Stimulated activated CD4-positive, alpha-beta T cell treated with anti-CD3 and anti-CD28 coated beads, TNF-alpha, amount 100 ng/mL, for 24 hours (primary cell): ENCODE measurements around the gene ALDH1A3.

Experiments used
- DNase-seq, 3 experiments: peaks; one replicate each; pipeline ENCODE4 v3.0.0-alpha.2; 2020; ENCODE audit warnings: low read depth in 3 of 3

The ALDH1A3 gene

DNA sequence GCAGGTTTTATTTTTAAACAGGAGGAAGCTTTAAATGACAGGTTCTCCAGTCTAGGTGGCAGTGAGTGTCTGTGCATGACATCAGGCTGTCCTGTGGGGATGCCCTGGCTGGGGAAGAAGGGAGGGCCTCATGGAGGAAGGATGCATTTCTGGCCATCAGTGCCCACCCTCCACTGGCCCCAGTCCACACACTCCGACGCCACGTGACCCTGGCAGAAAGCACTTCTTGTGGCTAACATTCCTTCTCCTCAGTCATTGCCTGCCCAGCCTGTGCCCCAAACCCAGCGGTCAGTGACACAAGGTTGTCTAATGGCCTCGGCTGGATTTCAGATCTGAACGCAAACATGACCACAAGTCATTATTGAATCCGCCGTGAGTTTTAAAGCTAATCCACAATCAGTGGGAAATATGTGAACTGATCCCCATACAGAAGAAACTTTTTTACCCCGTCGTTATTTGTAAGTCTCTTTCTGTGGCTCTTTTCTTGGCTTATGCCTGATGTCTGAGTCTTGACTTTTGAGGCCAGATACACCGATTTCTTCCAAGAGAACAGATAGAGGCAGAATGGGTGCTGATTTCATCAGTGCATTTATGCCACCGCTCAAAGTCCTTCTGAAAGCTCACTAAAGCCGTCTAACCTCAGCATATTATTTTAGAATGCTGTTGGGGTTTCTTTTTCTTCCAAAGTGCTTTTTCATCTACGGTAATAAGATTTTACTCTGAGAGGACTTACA, 22.2 kb downstream of the ALDH1A3 start:
- DNase-seq: no peak

DNA sequence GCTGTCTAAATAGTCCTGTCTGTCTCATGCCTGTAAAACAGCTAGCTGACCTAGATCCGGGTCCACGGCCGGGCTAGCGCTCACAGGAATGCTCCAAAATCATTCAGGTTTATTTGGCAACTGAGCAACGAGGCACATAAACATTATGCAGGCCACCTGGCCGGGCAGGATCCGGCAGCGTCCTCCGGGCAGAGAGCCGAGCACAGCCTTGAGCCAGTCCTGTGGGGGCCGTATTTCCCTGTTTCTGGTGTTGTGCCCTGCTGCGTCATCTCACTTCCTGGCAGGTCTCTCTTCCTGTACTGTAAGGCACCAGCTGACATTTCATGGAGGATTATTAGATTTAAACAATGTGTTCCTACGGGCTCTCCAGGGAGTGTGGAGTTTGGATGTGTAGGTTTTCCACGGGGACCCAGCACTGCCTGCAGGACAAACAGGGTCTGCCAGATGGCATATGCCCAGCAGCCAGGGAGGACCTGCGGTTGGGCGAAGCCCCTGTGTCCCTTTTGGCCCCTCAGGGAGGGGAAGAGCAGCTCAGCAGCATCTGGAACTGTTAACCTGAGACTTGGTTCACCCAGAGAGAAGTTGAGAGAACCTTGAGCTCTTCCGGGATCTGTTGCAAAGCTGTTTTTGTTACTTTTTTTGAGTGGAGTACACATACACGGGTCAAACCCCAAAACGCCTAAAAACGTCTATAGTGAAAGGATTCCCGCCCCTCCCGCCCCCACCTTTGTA, 23.0 kb downstream of the ALDH1A3 start:
- no peak for DNase-seq

DNA sequence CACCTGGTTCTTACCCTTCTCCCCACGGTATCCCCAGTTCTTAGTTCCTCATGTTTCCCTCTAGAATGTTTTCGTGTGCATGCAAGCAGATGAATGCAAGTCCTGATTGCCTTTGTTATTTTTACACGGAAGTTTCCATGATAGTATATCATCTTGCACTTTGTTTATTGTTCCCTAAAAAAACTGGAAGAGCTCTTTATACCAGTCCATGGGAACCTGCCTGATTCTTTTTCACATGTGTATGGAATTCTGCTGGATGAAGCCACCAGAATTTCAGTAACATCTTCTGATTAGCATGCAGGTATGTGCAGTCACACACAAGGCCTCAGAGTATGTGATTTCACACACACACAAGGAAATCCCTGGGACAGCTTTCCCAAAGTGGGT, 23.5 kb downstream of the ALDH1A3 start:
- no peak for DNase-seq

DNA sequence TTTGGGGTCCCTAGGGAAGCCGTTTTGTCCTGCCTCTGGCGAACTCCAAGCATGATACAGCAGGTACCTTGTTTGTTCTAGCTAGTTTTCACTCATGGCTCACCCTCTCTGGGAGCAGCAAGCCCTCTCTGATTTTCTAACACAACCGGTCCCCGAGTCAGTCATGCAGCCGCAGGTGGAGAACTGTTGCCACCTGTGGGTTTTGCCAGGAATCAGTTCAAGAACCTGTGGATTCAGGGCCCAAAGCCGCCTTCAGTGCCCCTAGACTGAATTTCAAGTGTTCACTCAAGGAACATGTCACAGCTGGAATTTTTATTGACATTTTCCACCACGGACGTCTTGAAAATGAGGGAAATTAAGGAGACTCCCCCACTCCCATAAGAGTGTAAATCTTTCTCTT, 26.2 kb downstream of the ALDH1A3 start:
- DNase-seq: no peak

DNA sequence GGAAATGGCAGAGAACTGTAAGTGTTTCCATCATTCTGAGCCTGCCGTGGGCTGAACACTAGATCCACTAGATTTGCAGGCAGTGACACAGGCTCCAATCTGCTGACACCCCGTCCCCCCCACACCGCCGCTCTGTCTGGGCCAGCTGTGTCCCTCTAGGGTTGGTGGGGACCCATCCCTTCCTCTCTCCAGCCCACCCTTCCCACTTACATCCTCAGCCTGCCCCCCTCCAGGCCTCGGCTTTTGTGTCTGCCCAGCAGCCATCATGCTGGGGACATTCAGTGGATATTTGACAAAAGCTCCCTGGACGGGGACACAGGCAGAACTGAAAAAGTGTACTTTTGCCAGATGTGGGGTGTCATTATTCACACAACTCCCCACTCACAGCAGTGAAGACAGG, 28.8 kb downstream of the ALDH1A3 start:
- no peak for DNase-seq

DNA sequence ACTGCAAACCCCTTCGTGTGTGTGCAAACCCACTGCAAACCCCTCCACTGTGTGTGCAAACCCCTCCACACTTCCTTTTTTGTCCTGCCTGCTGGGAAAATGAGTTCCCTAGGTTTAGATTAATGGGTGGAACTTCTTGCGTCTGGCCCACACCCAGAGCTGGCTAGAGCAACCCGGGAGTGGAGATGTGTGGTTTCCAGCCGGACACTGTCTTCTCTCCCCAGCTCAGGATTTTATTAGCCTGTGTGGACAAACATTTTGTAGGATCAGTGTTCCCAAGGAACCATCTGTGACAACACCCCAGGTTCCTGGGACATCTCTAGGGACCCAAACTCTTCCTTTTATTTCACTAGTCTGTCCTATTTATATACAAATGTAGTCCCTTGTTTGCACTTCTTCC, 29.9 kb downstream of the ALDH1A3 start:
- no peak for DNase-seq

DNA sequence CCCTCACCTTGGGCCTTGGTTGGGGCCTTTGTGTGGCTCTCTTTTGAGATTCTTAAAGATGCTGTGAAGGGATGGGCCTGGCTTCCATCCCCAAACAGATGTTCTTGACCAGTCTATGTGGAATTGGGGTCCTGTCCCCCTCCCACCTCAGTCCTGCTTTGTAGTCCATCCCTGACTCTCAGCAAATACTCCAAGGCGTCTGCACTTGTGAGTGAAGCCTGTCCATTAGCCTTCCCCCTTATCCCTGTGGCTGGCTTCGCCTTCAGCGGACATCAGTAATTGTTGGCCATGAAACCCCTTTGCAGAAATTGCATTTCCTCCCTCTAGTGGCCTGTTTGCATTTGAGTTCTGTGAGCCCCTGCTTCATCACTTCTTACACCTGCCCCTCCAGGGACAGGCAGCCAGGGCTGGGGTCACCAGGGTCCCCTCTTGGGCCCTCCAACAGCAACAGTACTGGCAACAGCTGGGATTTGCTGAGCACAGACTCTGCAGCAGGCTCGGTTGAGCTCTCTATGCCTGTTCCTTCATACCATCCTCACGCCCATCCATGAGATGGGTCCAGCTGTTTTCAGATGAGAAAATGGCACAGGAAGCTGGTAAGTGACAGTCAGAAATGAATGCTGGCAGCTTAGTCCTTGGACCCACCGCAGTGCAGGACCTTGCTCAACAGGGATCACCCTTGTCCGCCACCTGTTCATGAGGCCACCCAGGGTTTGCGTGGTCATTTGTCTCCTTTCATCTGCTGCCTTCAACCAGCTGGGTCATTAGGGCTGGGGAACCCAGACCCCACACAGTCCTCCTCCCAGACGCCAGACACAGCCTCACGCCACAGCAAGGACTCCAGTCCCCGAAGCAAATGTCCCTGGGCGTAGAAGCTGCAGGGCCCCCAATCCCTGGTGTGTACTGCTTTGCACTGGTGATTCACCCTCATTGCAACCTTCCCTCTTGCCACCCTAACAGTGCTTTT, 30.6 kb downstream of the ALDH1A3 start:
- DNase-seq: no peak

DNA sequence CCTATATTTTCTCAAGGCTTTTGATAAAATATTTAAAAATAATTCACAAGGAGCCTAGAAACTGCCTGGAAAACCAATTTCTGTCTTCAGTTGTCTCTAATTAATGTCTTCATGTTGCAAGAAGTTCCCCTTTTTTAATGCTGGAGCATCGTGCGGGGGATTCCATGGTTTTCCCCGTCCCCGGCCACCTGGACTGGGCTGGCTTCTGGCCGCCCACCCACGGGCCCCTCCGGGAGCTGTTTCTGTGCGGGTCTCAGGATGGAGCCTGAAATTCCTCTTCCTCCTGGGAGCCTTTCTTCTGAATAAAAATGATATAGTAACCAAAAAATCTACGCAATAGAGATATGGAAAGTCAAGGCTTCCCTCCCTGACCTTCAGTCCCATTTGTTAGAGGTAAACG, 31.5 kb downstream of the ALDH1A3 start:
- no peak for DNase-seq

DNA sequence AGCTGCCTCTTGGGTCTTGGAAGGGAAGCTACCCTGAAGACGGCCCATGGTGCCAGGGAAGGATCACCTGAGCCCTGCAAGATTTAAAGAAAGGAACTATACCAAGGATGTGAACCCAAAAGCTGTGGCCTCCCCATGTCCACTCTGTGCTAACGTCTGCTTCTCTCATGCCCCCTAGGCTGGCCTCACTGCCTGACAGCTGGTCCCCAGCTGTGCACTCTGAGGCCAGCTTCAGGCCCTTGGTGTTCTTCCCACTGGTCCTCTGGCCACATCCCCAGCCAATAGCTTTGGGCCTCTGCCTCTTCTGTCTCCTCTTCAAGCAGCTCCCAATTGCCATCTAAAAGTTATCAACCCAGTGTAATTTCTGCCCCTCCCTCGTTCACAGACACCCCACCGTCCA, 34.3 kb downstream of the ALDH1A3 start:
- DNase-seq: no peak

DNA sequence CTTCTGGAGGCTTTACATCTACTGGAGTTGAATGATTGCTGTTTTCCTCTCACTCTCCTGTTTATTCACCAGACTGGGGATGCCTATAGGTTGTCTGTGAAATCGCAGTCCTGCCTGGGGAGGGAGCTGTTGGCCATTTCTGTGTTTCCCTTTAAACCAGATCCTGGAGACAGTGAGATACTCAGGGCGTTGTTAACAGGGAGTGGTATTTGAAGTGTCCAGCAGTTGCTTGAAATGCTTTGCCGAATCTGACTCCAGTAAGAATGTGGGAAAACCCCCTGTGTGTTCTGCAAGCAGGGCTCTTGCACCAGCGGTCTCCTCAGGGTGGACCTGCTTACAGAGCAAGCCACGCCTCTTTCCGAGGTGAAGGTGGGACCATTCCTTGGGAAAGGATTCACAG, 35.2 kb downstream of the ALDH1A3 start:
- no peak for DNase-seq

DNA sequence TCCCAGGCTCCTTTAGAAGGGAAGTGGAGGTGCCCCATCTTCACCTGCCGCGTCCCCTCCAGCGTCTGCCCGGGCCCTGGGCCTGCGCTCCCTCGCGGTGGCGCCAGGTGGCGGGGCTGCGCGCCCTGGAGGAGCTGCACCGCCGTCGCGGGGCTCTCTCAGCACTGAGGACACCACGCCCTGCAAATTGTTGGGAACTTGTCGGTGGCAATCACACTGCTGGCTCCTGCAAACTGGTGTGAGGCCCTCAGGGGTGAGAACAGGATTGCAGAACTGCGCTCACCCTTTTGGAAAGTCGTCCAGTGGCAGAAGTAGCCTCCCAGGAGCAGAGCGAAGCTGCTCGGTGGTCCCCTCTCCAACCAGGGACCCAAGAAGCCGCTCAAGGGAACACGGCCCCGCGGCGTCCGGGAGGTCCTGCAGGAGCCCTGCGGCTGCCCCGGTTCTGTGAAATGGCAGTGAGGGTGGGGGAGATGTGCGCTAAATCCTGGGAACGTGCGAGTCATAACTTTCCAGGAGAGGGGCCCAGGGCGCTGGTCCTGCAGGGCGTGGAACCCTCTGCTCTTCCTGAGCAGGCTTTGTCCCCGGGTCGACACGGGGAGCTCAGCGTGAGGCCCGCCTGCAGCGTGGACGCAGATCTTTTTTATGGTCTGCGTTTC, 38.5 kb downstream of the ALDH1A3 start:
- DNase-seq: peak; percentile 38 to 73 (median 55)

DNA sequence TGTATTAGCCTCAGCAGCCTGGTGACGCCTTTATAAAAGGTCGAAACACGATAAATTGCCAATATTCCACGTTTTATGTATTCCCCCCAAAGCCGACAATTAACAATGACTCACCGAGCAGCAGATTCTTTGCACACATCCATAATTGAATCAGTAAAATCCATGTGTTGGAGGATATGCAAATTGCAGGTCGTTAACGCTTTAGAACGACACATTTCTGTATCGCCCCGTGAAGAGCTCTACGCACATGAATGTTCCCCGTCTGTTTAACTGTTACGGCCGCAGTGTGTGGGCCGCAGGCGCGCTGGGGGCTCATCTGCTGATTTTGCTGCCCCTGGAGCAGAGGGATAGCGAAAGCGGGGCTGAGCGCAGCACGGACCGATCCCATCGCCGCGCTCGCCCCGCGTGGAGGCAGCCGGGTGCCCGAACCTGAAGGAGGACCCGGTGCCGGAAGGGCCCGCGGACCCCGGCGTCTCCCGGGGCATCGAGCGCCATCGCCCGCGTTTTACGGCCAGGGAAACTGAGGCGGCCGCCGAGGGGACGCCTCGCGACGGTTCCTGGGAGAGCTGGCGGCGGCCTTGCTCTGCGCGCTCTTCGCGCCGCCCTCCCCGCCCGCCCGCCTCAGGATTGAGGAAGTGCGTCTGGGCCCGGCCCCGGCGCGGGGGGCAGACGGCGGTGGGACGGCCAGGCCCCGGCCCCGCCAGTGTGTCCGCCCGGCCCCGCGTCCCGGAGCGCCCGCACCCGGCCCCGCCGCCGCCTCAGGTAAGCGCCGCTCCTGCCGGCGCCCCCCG, 39.3 kb downstream of the ALDH1A3 start, which contains the start of gene LRRK1:
TSS of gene LRRK1 (plus strand) at position 668 of the 791 bp plus-strand sequence. CDS start 5,276 bp downstream, outside the sequence.
- DNase-seq: peak in 1 of 3 experiments; percentile 18

DNA sequence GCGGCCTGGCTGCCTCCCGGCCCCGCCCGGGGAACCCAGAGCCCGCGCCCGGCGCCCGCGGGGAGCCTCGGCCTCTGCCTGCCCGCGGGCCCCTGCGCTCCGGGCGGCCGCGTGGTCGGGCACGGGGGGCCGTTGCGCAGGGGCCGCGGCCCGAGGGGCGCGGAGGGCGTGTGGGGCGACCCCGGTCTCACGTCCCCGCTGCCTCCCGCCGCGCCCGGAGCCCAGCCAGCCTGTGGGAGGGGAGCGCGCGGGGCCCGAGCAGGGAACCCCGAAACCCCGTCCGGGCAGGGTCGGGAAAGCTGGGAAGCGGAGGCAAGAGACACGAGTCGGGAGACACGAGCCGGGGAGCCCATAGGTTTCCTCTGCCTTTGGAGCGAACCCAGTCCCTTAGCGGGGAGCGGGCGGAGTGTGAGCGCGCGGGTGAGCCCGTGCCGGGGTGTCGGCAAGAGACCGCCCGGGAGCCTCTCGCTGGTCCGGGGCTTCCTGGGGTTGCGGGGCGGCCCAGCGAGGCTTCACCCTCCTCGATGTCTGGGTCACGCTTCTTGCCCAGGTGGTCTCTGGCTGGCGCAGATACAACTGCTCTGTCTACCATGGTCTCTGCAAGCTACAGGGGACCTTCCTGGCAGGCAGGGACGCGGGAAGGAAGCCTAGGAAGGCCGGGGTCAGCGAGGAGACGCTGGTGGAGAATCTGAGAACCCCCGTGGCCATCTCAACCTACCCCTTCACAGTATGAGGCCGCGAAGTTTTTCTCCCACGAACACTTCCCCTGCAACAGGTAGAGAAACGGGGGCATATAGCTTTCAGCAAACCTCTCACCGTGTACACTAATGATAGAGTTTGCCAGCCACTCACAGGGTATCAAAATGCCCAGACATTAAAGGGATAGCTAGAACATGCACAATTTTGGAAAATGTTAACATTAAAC, 40.1 kb downstream of the ALDH1A3 start:
- DNase-seq: peak in 1 of 3 experiments; percentile 14

DNA sequence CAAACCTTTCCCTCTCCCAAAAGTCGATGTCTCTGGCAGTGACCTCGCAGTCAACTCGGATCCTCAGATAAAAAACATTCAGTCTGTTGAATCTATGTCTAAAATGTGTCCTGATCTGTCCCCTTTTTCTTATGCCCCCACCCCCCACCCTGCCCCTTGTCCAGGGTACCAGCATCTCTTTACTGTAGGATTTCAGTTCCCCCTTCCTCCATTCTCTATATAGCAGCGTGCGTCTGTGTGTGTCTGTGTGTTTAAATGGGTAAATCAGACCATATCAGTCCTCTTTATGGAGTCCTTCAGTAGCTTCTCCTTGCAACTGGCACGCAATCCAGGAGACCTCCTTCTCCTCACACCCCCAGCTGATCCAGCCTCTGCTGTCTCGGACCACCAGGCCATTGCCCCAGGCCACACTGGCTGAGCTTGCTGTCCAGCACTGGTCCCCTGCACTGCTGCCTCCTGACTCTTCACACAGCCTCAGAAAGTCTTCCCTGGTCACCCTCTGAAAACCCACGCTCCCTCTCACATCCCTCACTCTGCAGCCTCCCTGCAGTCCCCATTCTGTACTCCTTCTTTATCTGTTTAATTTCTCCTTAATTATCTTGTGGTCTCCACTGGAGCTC, 41.0 kb downstream of the ALDH1A3 start:
- DNase-seq: no peak

DNA sequence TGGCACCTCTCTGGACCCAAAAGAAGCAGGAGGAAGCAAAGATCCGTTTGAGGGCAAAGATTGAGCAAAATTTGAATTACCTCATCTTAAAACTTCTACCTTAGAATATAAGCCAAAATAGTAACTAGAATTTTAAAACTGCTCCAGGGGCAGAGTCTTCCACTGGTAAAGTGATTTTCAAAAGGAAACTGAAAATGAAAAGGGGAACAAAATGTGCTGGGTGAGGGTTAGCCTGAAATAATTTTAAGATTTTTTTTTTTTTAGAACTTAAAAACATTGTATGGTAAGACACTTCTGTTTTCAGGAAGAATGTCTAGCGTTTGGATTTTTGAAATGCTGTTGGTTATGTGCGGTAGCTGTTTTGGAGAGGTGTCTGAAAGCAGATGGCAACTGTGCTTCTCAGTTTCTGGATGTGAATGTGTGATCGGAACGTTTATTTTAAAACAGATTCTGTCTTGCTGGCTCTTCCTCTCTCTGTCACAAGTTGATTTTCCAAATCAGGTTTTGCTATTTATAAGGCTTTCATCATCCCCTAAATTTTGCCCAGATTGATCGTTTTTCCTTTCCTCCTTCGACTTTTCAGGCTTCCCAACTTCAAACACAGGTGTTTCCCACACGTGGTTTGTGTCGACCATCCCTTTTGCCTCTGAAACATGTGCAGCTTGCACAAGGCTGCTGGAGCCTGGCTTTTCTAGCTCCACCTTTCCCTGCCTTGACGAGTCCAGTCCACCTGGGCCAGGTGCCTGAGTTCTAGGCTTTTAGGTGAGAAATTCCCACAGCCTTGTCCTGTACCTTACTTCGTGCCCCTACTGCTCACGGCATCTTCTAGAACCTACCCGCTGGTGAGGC, 42.8 kb downstream of the ALDH1A3 start:
- no peak for DNase-seq

DNA sequence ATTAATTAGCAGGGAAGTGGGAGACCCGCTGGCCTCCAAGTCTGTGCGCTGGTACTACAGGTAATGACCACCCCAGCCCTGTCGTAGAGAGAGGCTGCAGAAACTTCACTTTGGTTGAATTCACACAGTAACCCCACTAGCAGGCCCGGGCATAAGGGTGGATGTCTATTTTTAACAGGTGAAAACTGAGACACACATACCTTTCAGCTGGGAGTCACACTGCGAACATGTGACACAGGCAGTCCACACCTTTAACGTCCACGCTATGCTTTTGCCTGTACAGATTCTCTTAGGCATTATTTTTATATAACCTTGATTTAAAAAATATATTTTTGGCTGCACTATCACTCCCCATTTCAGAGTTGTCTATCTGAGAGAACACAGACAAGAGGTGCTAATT, 43.4 kb downstream of the ALDH1A3 start:
- DNase-seq: no peak

DNA sequence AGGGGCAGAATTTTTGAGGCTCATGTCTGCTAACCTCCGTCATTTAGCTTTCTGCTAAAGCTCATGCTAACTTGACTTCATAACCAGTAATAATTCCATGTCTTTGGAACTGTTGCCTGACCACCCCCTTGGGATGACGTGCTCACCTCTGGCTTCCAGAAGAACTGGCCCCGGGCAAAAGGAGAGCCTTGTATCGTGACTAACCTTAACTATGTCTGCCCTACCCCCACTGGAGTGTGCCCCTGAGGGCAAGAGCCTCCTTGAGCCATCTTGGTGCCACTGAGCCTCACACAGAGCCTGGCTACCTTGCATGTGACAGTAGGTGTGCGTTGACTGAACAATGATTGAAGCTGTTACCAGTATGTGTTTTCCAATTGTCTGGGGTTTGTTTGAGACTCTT, 44.3 kb downstream of the ALDH1A3 start:
- no peak for DNase-seq

DNA sequence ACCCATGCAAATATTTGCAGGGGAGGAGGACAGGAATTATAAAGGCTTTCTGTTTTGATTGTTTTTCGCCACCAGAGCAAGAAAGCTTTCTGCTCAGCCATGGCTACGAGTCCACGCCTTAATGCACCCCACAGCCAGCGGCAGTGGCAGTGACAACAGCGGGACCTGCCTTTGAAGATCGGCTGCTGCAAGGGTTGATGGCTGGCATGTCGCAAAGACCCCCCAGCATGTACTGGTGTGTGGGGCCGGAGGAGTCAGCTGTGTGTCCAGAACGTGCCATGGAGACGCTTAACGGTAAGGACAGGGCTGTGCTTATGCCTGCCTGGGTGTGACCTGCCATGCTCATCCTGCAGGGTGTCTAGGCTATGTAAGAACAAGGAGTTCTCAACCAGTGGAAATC, 44.8 kb downstream of the ALDH1A3 start:
- DNase-seq: no peak
